GM18508 (cell line): ENCODE measurements around the gene STN1.

ENCODE experiments used
- ATAC-seq: cut with Tn5 transposase; IDR thresholded peaks from one replicate; pipeline ENCODE4 v1.9.1; 2021; ENCODE audit warnings: moderate number of reproducible peaks; ENCODE audit not compliant: insufficient read depth, unreplicated experiment

The STN1 gene

DNA sequence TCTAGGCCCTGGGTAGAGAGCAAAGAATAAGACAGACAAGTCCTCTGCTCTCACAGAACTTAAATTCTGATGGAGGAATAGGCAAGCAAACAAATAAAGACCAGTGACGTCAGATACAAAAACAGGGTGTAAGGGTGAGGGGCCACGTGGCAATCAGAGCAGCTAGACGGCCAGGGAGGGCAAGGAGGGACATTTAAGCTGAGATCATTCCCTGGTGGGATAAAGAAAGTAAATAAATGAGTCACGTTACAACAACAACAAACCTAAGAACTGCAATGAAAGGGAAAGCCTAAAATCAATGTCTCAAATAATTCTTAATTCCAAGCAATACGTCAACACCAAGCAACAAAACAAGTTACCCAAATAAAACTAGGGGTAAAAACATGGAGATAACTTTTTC, 21.8 kb downstream of the STN1 start:
- ATAC-seq, result no peak

- ATAC-seq, result no peak
Measured at GRCh38 chr10:103895411-103896186, 22.4 kb downstream of the STN1 start.

DNA sequence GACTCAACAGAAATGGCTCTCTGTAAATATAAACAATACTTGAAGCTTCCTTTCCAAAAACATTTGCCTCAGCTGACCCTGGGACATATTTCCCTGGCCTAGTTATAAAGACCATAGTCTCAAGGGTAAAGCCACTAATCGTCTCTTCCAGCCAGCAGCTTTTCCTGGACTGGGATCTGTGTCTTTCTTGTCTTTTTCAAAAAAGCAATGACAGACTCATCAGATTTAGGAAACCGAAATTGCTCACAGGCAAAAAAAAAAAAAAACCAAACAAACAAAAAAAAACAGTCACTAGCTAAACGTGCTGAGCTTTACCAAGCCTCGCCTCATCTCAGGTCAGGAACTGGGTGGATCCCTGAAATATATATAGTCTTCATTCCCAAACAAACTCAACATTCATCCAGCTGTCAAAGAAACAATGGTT, 23.5 kb downstream of the STN1 start:
- no peak for ATAC-seq

DNA sequence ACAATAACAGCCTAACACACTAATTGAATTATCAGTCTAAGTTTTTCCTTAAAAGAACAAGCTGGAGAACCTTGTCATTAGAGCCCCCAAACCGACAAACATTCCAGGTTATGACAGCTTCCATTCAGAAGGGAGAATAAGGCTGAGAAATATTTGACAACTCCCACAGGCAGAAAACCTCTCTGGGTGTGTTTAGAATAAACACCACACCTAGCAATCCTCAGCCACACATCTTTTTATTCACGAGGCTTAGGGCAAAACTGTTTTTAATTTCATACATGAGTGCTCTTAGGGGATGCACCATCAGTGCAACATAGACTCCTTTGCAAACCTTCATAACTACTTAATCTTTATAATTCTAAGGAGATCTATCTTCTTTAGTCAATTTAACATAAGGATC, 24.2 kb downstream of the STN1 start:
- ATAC-seq, result no peak

DNA sequence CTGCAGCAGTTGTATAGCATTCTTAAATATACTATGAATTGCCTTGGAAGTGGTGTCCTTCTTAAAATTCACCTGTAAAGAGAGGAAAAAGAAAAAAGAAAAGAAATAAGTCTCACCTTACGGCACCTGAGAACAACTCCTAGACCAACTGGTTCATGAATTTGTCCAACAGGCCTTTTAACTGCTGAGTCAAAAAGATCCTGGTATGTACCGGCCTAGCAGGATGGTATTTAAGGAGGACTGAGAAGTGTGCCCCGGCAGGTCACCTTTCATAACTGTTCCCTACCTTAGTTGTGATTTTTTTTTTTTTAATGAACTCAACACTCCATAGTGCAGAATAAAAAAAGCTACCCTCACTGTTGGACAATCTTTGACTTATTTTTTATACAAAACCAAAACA, 25.8 kb downstream of the STN1 start:
- ATAC-seq, result no peak

DNA sequence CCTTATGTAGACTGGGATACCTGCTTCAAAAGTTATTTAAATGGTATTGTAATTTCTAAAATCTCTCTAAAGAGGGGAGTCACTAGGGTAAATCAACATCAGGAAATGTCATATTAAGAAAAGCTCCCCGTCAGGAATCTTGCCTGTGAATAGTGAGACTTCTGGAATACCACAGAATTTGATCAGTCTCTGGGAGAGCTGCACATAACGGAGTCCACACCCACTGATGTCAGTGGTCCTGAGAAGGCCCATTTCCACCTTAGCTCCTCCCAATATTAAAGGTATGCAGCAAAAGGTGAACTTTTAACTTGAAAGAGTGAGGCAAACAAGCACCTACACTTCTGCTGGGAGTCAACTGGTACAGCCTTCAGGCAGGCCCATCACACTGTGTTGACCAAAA, 27.3 kb downstream of the STN1 start:
- no peak for ATAC-seq

GRCh38 chr10:103890194-103890658, 27.8 kb downstream of the STN1 start:
- ATAC-seq, result no peak

DNA sequence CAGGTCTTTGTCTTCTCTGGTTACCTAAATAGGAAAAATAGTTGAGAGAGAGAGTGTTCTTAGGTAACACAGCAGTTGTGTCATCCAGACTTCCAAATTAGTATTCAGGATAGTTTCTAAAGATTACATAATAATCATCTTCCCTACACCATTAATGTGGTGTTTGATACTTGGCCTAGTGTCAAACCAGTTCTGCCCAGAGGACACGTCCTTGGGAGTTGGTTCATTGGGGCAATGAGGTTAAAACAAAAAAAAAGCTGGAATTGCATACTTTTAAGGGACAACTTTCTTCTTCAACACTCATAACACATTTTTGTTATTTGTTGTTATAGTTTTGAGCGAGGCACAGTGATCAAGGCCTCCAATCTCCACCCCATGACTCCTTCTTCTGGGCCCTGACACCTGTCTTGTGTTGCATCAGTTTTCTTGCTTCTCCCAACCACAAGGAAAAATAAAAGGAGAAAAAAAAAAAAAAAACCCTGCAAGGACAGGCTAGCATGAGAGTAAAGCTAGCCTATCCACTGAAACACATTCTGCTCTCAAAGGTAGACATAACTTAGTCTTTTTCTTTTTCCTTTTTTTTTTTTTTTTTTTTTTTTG, 28.8 kb downstream of the STN1 start:
- ATAC-seq, result no peak

- no peak for ATAC-seq
Measured at GRCh38 chr10:103888113-103888841, 29.7 kb downstream of the STN1 start.

DNA sequence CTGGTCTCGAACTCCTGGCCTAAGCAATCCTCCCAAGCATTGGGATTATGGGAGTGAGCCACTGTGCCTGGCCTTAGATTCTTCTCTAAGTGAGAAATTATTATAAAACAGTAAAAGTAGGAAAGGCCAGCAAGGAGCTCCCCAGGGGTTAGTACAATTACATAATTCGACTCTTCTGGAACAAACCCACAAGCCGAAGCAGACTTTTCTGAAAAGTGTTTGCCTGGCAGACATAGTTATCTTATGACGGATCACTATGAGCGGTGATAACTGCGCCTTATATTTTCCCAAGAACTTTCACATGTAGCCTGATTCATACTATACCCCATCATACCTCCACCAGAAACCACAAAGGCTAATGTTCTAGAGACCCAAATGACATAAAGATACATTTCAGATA, 32.4 kb downstream of the STN1 start:
- ATAC-seq, result no peak

GRCh38 chr10:103884681-103885139, 33.3 kb downstream of the STN1 start:
- ATAC-seq, result no peak

DNA sequence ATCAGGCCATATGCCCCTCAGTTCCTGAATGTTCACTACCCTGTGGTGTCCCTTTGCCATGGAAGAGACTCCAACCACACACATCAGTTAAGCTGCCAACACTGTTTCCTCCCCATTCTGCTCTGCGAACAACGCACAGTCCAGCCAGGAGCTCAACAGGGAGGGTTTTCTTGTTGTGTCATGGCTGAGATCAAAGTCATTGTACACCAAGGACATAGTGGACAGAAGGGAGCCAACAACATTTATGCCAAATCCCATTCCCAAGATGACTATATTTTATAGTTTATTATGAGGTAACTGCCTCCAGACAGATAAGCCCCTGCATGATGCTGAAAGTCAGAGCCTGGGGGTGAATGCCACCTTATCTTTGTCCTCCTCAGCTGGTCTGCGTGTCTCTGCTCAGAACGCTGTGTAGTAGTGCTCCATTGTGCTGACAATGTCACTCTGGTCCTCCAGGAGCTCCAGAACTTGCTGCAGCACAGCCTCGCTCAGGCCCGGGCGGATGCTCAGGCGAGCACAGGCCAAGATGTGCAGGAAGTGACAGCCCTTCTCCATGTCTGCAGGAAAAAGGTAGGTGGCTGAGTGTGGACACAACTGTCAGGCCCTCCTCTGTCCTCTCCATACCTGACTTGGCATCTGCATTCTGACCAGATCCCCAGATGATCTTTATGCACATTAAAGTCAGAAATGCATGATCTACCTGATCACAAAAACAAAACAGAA, 35.5 kb downstream of the STN1 start:
- no peak for ATAC-seq

- ATAC-seq, result no peak
Measured at GRCh38 chr10:103881416-103882284, 36.3 kb downstream of the STN1 start.

GRCh38 chr10:103879831-103880230, 38.2 kb downstream of the STN1 start:
- ATAC-seq, result no peak

- no peak for ATAC-seq
Measured at GRCh38 chr10:103879409-103879808, 38.6 kb downstream of the STN1 start.

GRCh38 chr10:103877861-103878260, 40.1 kb downstream of the STN1 start:
- no peak for ATAC-seq

GRCh38 chr10:103876155-103876554, 41.8 kb downstream of the STN1 start:
- ATAC-seq, result no peak

DNA sequence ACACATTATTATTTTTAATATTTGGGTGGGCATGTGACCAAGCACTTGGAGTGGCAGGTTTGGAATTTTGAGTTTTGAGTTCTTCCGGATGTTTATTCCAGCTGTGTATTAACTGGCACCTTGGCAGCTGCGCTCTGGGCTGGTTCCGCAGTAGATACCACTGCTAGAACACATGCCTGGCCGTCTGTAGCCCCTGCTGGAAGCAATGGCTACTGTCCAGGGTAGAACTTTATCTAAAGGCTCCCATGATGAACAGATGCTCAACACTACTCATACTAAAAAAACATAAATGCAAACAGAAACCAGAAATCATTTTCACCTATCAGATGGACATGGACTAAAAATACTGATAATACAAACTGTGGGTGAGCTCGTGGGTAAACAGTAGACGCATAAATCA, 43.3 kb downstream of the STN1 start:
- ATAC-seq, result no peak

DNA sequence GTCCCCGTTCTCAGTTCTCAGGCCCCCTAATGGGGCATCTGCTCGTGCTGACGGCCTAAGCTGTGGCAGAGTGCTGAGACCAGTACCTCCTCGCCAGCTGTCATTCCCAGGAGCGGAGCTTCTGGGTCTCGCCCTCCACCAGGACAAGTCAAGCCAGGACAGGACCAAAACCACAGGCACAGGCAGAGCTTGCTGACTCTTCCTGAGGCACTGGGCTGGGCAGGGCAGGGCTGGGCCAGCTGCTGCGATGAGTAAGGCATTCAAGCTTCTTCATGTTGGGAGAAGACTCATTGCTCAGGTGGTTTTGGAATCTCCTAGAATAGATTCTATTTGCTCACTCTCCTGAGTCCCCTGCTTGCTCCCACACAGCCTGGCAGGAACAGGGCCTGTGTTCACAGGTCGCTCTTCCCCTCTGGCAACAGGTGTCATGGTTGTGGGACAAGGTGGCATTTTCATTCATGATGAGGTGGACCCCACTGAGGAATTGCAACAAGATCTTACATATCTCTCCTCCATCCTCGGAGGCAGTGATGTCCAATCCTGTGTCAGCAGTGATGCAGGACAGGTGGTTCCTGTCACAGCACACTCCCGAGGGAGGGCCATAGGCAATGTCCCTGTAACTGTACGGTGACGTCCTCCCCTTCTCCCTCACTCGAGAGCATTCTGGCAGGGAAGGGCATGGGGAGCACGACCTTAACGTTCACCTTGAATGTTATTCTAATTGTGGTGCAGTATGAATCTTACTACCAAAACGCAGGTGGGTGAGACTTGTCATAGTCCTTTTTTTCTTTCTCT, 45.6 kb downstream of the STN1 start:
- ATAC-seq, result no peak
